DMS114 treated with DMSO at 0.1 percent for 48 hours (cell line): ENCODE results near the gene APRT.
A peak's percentile ranks its signal among the peaks of the same experiment; 100 is the strongest.
"Not testable (repeated sequence)": the region's sequence is repeated elsewhere in the genome, so short reads cannot be mapped to it uniquely, and the experiment has no call there.

Experiments
- DNase-seq: peaks from one replicate; lab custom pipeline; 2025; ENCODE audit not compliant: unreplicated experiment; lab: John Stamatoyannopoulos, UW

APRT gene

DNA sequence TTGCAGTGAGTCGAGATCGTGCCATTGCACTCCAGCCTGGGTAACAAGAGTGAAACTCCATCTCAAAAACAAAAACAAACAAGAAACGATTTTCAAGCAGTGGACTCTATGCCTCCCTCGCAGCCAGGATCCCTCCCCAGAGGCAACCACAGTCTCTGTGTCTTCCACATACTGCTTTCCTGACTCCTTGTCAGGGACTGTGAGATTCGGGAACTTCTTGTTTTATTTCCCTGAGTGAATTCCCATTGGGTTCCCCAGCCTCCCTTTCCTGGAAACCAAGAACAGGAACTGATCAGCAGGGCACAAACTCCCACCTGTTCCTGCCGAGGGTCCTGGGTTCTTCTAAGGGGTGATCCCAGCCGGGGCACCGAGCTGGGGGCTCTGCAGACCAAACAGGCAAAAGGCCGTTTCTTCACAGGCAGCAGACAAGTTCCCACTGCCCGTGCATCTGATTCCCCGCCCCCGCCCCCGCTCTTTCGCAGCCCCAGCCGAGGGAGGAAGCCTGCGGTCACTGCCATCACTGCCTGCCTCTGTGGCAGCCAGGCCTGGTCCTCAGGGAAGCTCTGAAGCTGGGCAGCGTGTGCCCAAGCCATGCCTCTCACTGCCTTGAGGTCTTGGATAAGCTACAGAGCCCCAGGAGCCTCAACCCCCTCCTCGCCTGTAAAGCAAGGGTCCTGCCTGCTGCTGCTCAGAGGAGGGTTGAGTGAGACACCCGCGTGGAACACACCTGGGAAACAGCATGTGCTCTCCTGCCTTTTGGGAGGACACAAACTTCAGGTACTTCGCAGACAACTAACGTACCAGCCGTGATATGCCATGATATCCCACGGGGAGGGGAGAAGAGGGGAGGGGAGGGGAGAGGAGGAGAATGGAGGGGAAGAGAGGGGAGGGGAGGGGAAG, 21.2 kb downstream of the APRT start:
- no peak for DNase-seq

DNA sequence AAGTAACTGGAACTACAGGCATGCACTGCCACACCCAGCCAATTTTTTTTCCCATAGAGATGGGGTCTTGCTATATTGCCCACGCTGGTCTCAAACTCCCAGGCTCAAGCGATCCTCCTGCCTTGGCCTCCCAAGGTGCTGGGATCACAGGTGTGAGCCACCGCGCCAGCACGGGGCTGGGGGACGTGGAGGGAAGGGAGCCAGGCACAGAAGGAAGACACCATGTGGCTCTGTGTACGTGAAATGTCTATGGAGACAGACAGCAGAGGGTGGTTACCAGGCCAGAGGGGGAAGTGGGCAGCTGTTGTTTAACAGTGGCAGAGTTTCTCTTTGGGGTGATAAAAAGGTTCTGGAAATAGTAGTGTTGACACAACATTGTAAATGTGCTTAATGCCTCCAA, 22.1 kb downstream of the APRT start:
- no peak for DNase-seq

- not testable (repeated sequence) for DNase-seq
These were observed 23.0 kb downstream of the APRT start for GRCh38 chr16:88788749-88789148.

- no peak for DNase-seq
These were observed 24.0 kb downstream of the APRT start for GRCh38 chr16:88787579-88788314.

- DNase-seq = no peak
These were observed 26.4 kb downstream of the APRT start, which contains the start of gene PIEZO1 for GRCh38 chr16:88785106-88785924. Gene PIEZO1 (minus strand): TSS chr16:88785220. CDS start chr16:88784964, 256 bp downstream.

DNA sequence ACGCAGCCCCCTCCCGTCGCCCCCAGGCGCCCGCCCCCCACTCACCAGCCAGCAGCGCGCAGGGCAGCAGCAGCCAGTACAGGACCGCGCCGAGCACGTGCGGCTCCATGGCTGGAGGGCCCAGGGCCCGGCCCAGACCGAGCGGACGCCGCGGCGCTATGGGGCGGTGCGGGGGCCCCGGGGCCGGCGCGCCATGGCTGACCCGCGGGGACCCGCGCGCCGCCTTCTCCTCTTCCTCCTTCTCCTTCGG, 26.9 kb downstream of the APRT start:
- no peak for DNase-seq

GRCh38 chr16:88784074-88784855, 27.5 kb downstream of the APRT start:
- DNase-seq = peak; percentile 40

DNA sequence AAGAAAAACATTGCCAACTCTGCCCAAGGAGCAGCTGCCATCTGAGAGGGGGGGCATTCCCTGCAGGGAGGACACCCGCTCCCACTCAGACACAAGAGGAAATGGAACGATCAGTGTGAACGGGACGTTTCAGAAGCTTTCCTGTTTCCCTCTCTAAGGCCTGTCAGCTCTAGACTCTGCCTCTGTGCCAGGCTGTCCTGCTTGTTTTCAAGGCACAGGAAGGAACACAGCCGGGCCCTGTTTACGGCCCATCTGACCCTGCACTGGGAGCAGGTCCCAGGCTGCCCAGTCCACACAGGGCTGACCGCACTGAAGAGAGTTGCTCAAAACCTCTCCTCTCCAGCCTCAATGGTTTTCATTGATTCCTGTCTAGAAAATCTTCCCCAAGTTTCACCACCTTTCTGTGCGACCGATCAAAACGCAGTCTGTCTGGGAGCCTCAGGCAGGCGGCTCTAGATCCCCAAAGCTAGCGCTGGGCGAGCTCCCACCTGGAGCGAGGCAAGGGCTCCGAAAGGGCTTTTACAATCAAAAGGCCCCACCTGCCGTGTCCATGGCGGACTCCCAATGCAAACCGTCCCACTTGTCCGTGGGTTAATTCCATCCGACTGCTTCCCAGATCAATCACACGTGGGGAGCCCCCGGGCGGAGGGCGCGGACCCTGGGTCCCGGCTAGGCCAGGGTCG, 28.2 kb downstream of the APRT start:
- no peak for DNase-seq

DNA sequence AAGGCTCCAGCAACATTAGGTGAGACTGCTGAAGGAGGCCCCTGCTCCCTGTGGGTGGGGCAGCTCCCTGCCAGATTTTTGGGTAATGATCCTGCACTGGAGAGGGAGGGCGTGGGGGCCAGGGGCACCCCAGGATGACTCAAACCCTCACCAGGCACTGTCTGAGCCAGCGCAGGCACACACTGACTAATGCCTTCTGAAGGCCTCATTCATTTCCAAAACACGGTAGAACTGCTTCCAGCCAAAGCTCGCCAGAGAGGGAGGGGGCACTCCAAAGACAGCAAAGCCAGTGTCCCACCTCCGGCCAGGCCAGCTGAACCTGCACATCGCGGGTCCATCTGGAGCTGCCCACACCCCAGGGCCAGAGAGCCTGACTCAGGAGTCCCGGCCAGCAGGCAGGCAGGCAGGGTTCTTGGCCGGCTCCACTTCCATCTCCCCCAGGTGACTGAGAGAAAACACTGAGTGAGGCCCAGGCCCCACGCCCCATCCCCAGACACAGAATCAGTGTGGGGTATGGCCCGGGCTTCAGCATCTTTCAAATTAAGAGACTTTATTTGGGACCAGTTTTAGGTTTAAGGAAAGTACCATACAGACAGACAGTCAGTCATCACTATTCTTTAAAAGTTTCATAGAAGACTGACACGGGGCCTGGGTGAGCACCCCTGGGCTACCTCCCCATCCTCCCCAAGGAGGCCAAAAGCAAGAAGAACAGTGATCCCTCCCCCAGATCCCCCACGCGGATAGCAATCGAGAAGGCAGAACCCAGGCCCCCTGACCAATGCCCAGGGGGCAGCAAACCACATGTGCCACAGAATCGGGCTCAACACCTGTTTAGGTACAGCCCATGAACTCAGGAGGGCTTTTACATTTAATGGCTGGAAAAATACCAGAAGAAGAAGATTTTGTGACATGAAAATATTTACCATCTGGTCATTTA, 29.0 kb downstream of the APRT start:
- no peak for DNase-seq

GRCh38 chr16:88781140-88782077, 30.3 kb downstream of the APRT start:
- no peak for DNase-seq

GRCh38 chr16:88780142-88781062, 31.3 kb downstream of the APRT start:
- no peak for DNase-seq

GRCh38 chr16:88779406-88780141, 32.2 kb downstream of the APRT start:
- no peak for DNase-seq

DNA sequence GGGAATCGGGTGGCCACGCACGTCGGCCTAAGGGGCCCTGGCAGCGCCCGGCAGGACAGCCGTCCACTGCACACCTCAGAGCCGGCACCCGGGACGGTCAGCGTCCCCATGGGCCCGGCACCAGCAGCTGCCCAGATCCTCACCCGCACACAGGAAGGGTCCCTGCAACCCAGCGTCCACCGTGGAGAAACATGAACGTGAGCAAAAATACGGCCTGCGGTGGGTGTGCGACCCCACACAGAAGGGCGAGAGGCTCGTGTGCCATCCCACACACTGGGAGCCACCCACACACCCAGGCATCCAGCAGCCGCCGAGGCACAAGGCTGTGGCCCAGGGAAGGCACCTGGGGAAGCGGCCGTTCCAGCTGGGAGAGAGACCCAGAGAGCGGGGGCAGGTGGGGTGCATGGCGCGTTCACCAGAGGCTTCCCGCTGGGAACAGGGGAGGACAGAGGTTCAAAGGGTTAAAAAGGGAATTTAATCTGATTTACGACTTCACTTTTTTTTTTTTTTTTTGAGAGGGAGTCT, 33.1 kb downstream of the APRT start:
- DNase-seq = no peak

DNA sequence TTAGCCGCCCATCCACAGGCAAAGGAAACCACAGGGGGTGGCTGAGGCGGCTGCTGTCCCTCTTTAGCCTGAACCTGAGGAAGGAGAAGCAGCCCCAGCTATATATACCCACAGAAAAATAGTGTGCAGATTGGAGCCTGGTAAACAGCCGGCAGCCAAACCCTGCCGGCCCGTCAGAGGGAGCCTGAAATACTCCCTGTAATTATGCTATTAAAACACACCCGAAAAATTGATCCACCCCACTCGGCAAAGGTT, 33.5 kb downstream of the APRT start:
- no peak for DNase-seq

DNA sequence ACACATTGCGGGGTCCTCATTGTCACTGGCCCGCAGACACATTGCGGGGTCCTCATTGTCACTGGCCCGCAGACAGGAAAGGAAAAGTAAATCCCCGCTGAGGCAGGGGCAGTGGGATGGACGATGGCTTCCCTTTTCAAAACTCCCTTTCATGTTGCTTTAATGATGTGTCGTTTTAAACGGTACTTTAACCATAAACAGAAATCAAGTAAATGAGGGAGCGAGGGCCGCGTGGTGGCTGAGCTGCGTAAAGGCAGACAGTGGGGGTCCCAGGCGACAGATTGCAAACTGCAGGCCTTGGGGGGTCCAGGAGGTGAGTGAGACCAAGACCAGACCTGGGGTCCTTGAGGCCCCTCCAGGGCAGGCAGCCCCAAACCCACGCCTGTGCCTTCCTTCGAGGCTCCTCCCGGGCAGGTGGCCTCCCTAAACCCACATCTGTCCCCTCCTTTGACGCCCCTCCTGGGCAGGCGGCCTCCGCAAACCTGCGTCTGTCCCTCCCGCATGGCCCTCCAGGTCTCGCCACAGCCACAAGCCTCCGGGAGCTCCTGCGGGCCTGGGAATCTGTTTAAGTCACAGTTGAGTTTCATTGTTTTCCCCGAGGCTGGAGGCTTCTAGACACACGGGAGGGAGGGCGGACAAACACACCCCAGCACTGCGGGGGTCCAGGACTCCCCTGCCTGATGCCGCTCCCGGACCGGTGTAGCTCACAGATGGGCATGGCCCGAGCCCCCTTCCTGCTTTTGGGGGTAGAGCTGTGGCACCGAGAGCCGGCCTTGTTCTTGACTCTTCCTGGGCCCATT, 34.1 kb downstream of the APRT start:
- DNase-seq = no peak

- no peak for DNase-seq
These were observed 35.9 kb downstream of the APRT start for GRCh38 chr16:88775825-88776224.
